Fibroblast of the conjunctiva (primary cell): Measurements from ENCODE around the gene PSMB7.

Source experiments
- DNase-seq: peaks from one replicate; pipeline ENCODE4 v3.0.0-alpha.2; 2010; ENCODE audit warnings: low read depth

Gene PSMB7

DNA sequence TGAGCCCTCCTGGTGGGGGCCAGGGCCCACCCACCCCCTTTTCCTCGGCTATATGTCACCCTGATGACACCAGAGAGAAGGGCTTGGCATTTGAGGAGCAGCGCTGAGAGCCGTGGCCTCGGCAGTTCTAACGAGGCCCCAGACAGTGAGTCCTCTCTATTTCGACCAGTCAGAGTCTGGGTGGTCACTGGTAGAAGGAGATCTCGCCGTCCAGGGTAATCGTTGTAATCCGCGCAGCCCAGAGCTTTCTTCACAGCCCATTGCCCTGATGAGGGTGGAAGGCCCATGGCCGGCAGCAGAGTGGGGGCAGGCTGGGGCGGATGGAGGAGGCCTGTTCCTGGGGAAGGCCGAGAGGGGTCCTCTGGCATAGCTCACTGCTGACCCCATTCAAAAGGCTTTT lies 70.2 kb downstream of the PSMB7 start:
- DNase-seq = no peak

GRCh38 chr9:124344291-124345050 lies 70.8 kb downstream of the PSMB7 start:
- no peak for DNase-seq

GRCh38 chr9:124343533-124344290 lies 71.5 kb downstream of the PSMB7 start:
- no peak for DNase-seq

GRCh38 chr9:124342776-124343485 lies 72.3 kb downstream of the PSMB7 start:
- DNase-seq = peak; percentile 78

DNA sequence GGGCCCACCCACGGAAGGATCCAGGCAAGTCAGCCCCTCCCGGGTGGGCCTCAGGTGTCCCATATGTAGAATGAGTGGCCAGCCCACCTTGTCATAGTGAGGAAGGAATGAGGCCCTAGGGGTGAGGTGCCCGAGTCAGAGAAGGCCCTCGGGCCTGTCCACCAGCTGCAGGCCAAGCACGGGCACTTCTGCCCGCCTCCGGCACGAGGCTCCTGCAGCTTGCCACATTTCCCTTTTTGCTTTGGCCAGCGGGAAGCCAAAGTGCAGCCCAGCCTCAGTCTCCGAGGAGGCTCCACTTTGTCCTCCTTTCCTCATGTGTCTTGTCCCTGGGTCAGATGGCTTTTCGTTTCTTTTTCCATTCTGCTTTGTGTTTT lies 72.9 kb downstream of the PSMB7 start:
- DNase-seq = no peak

DNA sequence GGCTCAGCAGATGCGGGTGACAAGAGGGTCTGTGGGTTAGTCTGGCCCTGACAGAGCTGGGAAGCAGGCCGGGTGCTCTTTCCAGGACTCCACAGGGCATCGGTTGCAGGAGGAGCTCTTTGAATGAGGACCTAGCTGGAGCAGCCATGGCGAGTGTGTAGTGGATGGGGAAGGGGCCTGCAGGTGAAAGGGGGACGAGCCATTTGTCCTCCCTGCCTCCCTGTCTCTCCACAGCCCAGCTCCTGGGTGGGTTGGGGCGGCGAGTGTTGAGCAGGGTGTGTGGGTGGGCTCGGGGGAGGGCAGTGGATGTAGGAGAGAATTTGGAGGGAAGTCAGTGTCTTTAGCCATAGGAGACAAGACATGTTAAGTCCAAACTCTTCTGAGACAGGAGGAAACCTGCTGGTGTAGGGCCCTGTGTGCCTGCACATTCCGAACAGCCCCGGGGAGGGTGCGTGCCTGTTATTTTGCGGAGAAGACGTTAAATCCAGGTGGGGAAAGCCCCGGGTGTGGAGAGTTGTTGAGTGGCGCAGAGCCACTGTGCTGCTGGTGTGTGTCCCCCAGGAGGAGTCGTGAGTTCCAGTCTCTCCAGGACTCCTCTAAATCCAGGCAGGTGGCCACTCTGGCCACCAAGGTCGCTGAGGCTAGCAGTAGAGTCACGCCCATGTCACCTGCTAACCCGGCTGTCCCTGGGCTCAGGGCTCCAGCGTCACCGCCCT lies 73.6 kb downstream of the PSMB7 start:
- DNase-seq = no peak

DNA sequence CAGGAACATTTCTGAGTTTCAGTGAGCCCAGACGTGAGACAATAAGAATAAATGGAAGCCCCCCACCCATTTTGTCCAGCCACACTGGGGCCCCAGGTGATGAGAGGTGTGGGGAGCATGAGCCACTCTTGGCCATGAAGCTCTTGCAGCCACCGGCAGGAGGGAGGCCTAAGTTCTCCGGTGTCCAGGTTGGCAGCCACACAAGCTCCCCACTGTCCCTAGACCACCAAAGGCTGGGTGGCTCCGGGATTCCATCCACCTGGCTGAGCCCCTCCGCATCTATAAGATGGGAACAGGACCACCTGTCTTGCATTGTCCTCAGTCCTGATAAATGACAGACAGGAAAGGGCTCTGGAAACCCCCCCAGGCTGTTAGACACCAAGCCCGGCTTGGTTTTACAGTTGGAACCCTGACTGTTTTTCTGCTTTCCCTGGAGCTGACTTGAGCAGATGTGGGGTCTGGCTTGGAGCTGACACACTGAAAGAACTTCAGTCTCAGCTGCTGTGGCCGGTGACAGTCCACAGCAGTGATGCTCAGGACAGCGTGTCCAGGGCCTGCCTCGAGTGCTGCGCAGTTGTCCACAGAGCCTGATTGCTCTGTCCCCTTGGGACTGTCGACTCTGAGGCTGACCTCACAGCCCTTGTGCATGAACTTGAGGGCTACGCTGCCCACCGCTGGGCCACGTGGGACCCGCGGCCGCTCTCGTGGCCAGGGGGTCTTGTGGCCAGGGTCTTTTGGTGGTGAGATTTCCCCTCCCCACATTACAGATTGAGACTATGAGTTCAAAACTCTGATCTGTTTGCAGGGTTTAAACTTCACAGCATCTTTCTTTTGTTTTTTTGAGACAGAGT lies 74.8 kb downstream of the PSMB7 start:
- no peak for DNase-seq

- no peak for DNase-seq
These were observed 75.6 kb downstream of the PSMB7 start for GRCh38 chr9:124339603-124340146.

GRCh38 chr9:124337562-124337961 lies 77.7 kb downstream of the PSMB7 start:
- DNase-seq = no peak

GRCh38 chr9:124335320-124335707 lies 79.9 kb downstream of the PSMB7 start:
- no peak for DNase-seq

DNA sequence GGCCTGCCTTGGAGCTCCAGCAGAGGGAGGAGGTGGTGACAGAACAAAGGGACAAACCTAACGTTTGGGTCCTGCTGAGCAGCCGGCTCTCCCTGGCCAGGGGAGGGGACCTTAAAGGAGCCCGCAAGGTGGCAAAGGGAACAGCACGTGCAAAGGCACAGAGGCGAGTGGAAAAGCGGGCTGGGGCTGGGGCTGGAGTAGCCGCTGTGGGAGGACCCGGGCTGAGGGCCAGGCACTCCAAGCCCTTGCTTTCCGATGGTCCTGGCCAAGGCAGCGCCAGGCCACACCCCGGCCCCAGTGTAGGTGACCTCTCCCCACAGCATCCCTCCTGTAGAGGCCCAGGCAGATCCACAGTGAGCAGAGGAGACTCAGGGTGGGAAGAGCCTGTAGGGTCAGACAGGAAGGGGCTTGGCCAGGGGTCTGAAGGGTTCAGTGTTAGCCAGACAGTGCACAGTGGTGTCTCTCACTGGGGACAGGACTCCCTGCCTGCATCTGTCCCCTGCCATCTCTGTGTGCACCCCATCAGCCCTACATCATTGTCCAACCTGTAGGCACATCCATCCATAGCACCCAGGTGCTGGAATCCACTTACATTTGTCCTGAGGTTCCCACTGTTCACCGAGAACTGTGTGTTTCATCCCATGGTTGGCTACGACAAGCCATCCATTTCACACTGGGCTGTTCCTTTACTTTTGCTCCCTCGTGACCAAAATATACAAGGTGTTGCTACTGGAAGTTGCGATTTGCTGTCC lies 80.5 kb downstream of the PSMB7 start:
- no peak for DNase-seq

GRCh38 chr9:124333203-124333579 lies 82.1 kb downstream of the PSMB7 start:
- DNase-seq = no peak

GRCh38 chr9:124332361-124333202 lies 82.7 kb downstream of the PSMB7 start:
- DNase-seq = no peak

DNA sequence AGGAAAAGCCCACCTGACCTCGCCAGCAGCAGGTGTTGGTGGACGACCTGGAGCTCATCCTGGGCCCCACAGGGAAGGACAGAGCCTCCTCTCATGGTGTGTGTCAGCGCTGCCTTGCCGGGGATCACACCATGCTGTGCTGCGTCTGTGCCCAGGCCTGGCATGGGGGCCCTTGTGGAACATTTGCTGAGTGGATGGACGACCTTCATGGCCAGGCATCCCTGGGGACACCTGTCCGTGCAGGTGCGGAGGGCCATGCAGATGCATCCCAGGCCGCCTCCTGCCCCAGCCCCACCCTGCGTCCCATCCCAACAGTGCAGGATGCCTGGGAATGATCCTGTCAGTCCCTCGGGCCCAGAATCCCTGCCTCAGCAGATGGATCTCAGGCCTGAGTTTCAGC lies 83.7 kb downstream of the PSMB7 start:
- no peak for DNase-seq

DNA sequence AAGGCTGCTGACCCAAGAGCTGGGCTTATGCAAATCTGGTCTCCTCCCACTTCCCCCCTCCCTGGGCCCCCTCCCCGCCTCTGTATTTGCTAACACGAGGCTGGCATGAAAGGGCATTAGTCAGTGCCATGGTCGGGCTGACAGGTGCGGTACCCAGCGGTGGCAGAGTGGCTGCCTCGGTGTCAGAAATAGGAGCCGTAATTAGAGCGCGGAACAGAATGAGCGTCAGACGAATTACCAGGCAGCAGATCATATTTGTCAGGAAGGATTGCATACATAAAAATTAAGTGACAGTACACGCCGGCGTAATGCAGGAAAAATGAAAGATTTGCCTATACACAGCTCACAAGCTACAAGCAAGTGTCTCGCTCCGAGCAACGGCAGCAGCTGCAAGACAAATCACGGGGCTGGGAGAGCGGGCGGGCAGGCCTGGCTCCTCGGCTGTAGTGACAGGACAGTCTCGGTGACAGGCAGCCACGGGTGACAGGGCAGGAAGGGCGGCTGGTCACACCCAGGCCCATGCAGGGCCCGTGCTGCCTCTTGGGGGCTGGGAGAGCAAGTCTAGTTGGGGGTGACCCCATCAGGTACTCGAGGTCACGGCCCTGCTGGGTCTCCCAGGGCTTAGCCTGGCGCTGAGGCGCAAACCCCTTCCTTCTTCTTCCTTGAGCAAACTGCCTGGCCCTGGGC lies 85.1 kb downstream of the PSMB7 start:
- no peak for DNase-seq

GRCh38 chr9:124329206-124329792 lies 85.9 kb downstream of the PSMB7 start:
- no peak for DNase-seq

GRCh38 chr9:124328285-124328684 lies 87.0 kb downstream of the PSMB7 start:
- DNase-seq = no peak

DNA sequence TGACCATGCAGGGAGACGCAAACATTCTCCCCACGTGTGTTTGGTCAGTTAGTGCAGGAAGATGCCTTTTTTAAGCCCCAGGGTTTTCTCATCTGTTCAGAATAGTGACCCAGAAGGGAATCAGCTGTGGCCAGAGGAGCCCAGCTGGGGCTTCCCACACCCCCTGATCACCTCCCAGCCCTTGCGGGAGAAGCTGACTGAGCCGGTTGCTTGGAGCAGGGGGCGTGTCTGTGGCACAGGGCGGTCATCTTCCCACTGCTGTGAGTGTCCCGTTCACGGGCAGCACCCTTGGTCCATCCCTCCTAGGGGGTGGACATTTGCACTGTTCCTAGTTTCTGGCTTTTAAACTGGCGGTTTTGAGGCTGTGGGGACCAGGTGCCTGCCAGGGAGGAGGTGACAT lies 87.8 kb downstream of the PSMB7 start:
- no peak for DNase-seq

- no peak for DNase-seq
These were observed 88.9 kb downstream of the PSMB7 start for GRCh38 chr9:124326378-124326777.
